Spleen (tissue), 11 donors: ENCODE measurements around the gene ALAS2. TPM values are rescaled to one million over a fixed set of nuclear protein-coding genes. Genes with fewer than 3 reads are reported as not detected.

Source experiments
- DNase-seq: peaks from one replicate; pipeline ENCODE4 v3.0.0-alpha.2; 2020
- H3K27ac ChIP-seq, 8 donors: fragments of 200-600 bp; sonication (generic) in 7 of 8; 1 replicate in 4 of 8; 2 replicates in 4 of 8; pipeline versions ENCODE4 v1.5.0 to v1.8.0; 2016 to 2021; ENCODE audit warnings: inconsistent platforms in 4 of 8, mild to moderate bottlenecking in 4 of 8, moderate library complexity in 1 of 8
- H3K27me3 ChIP-seq, 7 donors: fragments of 200-600 bp; sonication (generic) in 6 of 7; replicated peaks in 1 of 7; 1 replicate in 4 of 7; 2 replicates in 3 of 7; pipeline versions ENCODE4 v1.5.0 to v1.8.0; 2016 to 2021; ENCODE audit warnings: inconsistent platforms in 3 of 7, mild to moderate bottlenecking in 1 of 7
- H3K36me3 ChIP-seq, 6 donors: fragments of 200-600 bp; sonication (generic) in 5 of 6; 1 replicate in 4 of 6; 2 replicates in 2 of 6; pipeline versions ENCODE4 v1.5.0 to v1.8.0; 2016 to 2021; ENCODE audit warnings: inconsistent platforms in 2 of 6
- H3K4me1 ChIP-seq, 6 donors: fragments of 200-600 bp; sonication (generic) in 5 of 6; 1 replicate in 3 of 6; 2 replicates in 3 of 6; pipeline versions ENCODE4 v1.5.0 to v1.8.0; 2016 to 2021; ENCODE audit warnings: inconsistent platforms in 3 of 6
- H3K4me3 ChIP-seq, 8 donors: fragments of 200-600 bp; sonication (generic) in 7 of 8; 1 replicate in 4 of 8; 2 replicates in 4 of 8; pipeline versions ENCODE4 v1.5.0 to v1.8.0; 2016 to 2021; ENCODE audit warnings: inconsistent platforms in 4 of 8, mild to moderate bottlenecking in 4 of 8, moderate library complexity in 2 of 8
- H3K9me3 ChIP-seq, 8 donors: fragments of 200-600 bp; sonication (generic) in 7 of 8; 1 replicate in 4 of 8; 2 replicates in 4 of 8; pipeline versions ENCODE4 v1.5.0 to v1.8.0; 2016 to 2021; ENCODE audit warnings: inconsistent platforms in 4 of 8
- CTCF ChIP-seq, 11 experiments: fragments of 200-600 bp in 7 of 11; fragments of 450-650 bp in 4 of 11; sonication (generic) in 4 of 11; IDR thresholded peaks in 8 of 11; conservative IDR thresholded peaks in 3 of 11; 1 replicate in 7 of 11; 2 replicates in 4 of 11; pipeline versions ENCODE4 v1.4.0 to v1.8.0; 2016 to 2021; ENCODE audit warnings: antibody characterized with exemption in 11 of 11, inconsistent platforms in 4 of 11, mild to moderate bottlenecking in 1 of 11
- POLR2A ChIP-seq, 3 donors: fragments of 450-650 bp; IDR thresholded peaks; one replicate each; pipeline ENCODE4 v1.5.1; 2017; ENCODE audit warnings: antibody characterized with exemption in 3 of 3, mild to moderate bottlenecking in 1 of 3
- POLR2AphosphoS5 ChIP-seq, 3 donors: sonication (generic); formaldehyde crosslinking; IDR thresholded peaks; one replicate each; pipeline ENCODE4 v1.5.1; 2017; ENCODE audit warnings: antibody characterized with exemption in 3 of 3
- WGBS, 5 donors: extraction: QIAGEN DNeasy Blood & Tissue Kit in 3 of 5; methylation state at CpG; one replicate each; pipeline versions ENCODE4 v1.1.5 to v1.1.7; 2013 to 2018; 5-methylcytosine and 5-hydroxymethylcytosine counted together
- intact Hi-C: fragments of 100-400 bp; cut with DNase I; formaldehyde crosslinking; loops from one replicate; pipeline ENCODE4 v1.15.0; 2023; ENCODE audit warnings: low total_unique reads
- polyA plus RNA-seq, 3 donors: library from polyadenylated mRNA; stranded (reverse); fragments of 200-250 nt; gene quantifications; one replicate each; pipeline ENCODE4 v1.2.1, GENCODE V29; 2013
- total RNA-seq, 7 donors: library from RNA; depleted of rRNA in 3 of 7; stranded (reverse); fragments of >200 nt in 3 of 7; fragmentation: NEBNext Ultra II Directional in 4 of 7; extraction: Animal tissue kit (Norgen Biotek cat#: 25700) in 4 of 7; gene quantifications; one replicate each; pipeline versions ENCODE4 v1.1.0 to v1.2.1, GENCODE V29; 2016 to 2021
- donor health status: healthy with polysubstance abuse.
- donor health status: DM: no; HTN: no; CAD: no; lungs with moderate emphysema.
- donor health status: DM: no; HTN: no; CAD: no.
- donor health status: Bipolar disorder and iron deficiency.
- donor health status: healthy.
- donor health status: DM: no; HTN: no; CAD: no.
- donor health status: DM: yes; HTN: yes; CAD: no.

The ALAS2 gene
- total and polyA plus RNA-seq, 10 donors, result 0.46 to 206 (median 7.9) TPM

GRCh38 chrX:55028040-55028439 lies 2.7 kb downstream of the ALAS2 start:
- Histone ChIP-seq H3K36me3 (no peaks in the 10 kb centered on the region), H3K4me1 (no peaks in the 10 kb centered on the region), H3K9me3 (no peaks in the 10 kb centered on the region), H3K27ac (no peak overlapping the region), H3K27me3 (no peaks in the 10 kb centered on the region), H3K4me3 (no peak overlapping the region)
- TF ChIP-seq CTCF (IDR thresholded peaks at IDR 0.05 in 8 of 11, conservative IDR thresholded peaks at IDR 0.05 in 3 of 11) (no peak), POLR2A (IDR thresholded peaks at IDR 0.05) (no peak), POLR2AphosphoS5 (IDR thresholded peaks at IDR 0.05) (no peak)
- DNase-seq, result no peak
- 43 to 90% (median 71%) methylated on average over 2 to 4 of the region's 4 CpGs for WGBS, 5 donors
- intact Hi-C loops, result no loop called here

GRCh38 chrX:55026840-55027239 lies 3.9 kb downstream of the ALAS2 start:
- WGBS, 5 donors, result 49 to 88% (median 72%) methylated on average over 2 of the region's 2 CpGs
- intact Hi-C loops, result no loop called here
- Histone ChIP-seq H3K36me3 (no peaks in the 10 kb centered on the region), H3K4me1 (no peaks in the 10 kb centered on the region), H3K27me3 (no peaks in the 10 kb centered on the region), H3K27ac (no peak overlapping the region), H3K9me3 (no peaks in the 10 kb centered on the region), H3K4me3 (no peak overlapping the region)
- DNase-seq, result no peak
- TF ChIP-seq CTCF (IDR thresholded peaks at IDR 0.05 in 8 of 11, conservative IDR thresholded peaks at IDR 0.05 in 3 of 11) (no peak), POLR2AphosphoS5 (IDR thresholded peaks at IDR 0.05) (no peak), POLR2A (IDR thresholded peaks at IDR 0.05) (no peak)

GRCh38 chrX:55026143-55026542 lies 4.6 kb downstream of the ALAS2 start:
- Histone ChIP-seq H3K36me3 (no peaks in the 10 kb centered on the region), H3K4me3 (no peak overlapping the region), H3K27me3 (no peaks in the 10 kb centered on the region), H3K27ac (no peak overlapping the region), H3K9me3 (no peaks in the 10 kb centered on the region), H3K4me1 (no peaks in the 10 kb centered on the region)
- intact Hi-C loops, result no loop called here
- DNase-seq, result no peak
- TF ChIP-seq POLR2A (IDR thresholded peaks at IDR 0.05), result no peak
- TF ChIP-seq POLR2AphosphoS5 (IDR thresholded peaks at IDR 0.05), result no peak
- TF ChIP-seq CTCF (IDR thresholded peaks at IDR 0.05 in 8 of 11, conservative IDR thresholded peaks at IDR 0.05 in 3 of 11), result no peak

GRCh38 chrX:55014897-55015299 lies 15.9 kb downstream of the ALAS2 start:
- no peak for TF ChIP-seq CTCF (IDR thresholded peaks at IDR 0.05 in 8 of 11, conservative IDR thresholded peaks at IDR 0.05 in 3 of 11)
- Histone ChIP-seq H3K36me3 (no peaks in the 10 kb centered on the region), H3K27me3 (no peaks in the 10 kb centered on the region), H3K9me3 (no peaks in the 10 kb centered on the region), H3K4me3 (no peak overlapping the region), H3K27ac (no peak overlapping the region), H3K4me1 (no peaks in the 10 kb centered on the region)
- 91 to 100% (median 96%) methylated on average over 4 of the region's 4 CpGs; no CpG with 5 or more reads in 1 of the 5 donors for WGBS, 5 donors
- intact Hi-C loops, result no loop called here
- DNase-seq, result no peak
